Astrocyte of the spinal cord (primary cell): ENCODE results near the gene AP3B1.

Source experiments
- DNase-seq: peaks from one replicate; pipeline ENCODE4 v3.0.0; 2011; ENCODE audit warnings: low read depth, low spot score
- H3K4me3 ChIP-seq: 2 replicates; pipeline ENCODE4 v1.5.1; 2011; ENCODE audit warnings: low read depth, mild to moderate bottlenecking, low read length, moderate library complexity
- in situ Hi-C: cut with HindIII; loops from 2 replicates; pipeline ENCODE4 v1.10.0; 2017; ENCODE audit warnings: low sequenced_read_pairs
- TF ChIP-seq, protein P1 (sequence below): IDR thresholded peaks from 2 replicates; pipeline ENCODE4 v1.5.1; 2012; ENCODE audit warnings: low read depth, mild to moderate bottlenecking, low read length, inconsistent platforms

Gene AP3B1

DNA sequence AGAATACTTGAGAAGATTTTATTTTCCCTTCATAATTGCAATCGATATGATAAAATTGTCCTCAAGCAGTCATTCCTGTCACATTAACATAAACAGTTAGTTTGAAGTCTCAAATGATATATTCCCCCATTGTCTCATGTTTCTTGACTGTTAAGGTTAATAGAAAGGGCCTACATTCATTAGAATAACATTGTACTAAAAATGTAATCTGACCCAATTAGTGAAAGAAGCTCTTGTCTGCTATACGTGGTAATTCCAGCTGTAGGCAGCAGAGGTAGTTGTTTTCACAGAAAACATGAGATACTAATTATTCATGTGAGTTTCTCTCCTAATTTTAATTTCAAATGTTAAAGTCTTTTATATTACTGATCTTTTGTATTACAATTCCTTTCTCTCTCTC, 25.9 kb upstream of the AP3B1 start:
- in situ Hi-C loops, result no loop called here
- no peak overlapping the region for H3K4me3 ChIP-seq
- TF ChIP-seq, protein P1, sequence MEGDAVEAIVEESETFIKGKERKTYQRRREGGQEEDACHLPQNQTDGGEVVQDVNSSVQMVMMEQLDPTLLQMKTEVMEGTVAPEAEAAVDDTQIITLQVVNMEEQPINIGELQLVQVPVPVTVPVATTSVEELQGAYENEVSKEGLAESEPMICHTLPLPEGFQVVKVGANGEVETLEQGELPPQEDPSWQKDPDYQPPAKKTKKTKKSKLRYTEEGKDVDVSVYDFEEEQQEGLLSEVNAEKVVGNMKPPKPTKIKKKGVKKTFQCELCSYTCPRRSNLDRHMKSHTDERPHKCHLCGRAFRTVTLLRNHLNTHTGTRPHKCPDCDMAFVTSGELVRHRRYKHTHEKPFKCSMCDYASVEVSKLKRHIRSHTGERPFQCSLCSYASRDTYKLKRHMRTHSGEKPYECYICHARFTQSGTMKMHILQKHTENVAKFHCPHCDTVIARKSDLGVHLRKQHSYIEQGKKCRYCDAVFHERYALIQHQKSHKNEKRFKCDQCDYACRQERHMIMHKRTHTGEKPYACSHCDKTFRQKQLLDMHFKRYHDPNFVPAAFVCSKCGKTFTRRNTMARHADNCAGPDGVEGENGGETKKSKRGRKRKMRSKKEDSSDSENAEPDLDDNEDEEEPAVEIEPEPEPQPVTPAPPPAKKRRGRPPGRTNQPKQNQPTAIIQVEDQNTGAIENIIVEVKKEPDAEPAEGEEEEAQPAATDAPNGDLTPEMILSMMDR, result peak; percentile 60
- DNase-seq, result peak; percentile 45

DNA sequence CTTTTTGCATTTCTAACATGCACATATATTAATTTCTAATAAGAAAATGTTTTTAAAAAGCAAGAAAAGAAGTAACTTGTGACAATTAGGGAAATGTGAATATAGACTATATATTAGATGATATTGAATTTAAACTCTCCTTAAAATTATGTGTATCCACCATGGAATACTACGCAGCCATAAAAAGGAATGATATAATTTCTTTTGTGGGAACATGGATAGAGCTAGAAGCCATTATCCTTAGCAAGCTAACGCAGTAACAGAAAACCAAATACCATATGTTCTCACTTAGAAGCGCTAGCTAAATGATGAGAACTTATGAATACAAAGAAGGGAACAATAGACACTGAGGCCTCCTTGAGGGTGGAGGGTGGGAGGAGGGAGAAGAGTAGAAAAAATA, 23.8 kb upstream of the AP3B1 start:
- no peak overlapping the region for H3K4me3 ChIP-seq
- TF ChIP-seq, protein P1, result no peak
- in situ Hi-C loops, result no loop called here
- DNase-seq, result no peak

DNA sequence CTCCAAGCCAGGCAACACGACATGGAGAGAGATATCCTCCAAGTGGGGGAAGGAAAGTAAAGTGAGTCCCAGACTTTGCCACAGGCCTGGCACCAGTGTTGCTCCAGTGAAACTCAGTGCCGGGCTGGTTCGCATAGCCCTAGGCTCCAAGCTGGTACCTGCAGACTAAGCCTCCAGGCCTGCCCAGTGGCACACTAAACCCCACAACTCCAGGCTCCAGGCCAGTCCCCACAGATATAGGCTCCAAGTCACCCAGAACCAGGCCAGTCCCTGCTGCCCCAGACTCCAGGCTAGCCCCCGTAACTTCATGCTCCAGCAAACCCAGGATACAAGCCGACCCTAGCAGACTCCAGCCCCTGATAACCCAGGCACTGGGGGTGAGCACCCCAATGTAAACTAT, 23.0 kb upstream of the AP3B1 start:
- TF ChIP-seq, protein P1, result no peak
- in situ Hi-C loops, result no loop called here
- no peak for DNase-seq
- H3K4me3 ChIP-seq, result no peak overlapping the region

DNA sequence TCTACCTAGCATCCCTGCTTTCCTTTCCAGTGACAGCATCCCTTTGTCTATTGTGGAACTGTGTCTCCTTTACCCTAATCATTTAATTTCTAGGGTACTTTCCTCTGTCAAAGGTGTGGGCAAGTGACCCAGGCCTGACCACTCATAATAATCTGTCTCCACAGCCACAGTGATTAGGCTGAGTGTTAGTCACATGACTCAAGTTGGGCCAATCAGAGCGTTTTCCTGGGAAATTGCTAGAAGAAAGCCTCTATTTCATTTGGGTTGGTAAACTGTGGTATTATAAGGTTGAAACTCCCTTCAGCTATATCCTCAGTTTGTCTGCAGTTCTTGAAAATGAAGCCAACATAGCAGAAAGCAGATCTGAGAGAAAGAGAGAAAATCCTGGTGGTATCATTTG, 14.2 kb upstream of the AP3B1 start:
- in situ Hi-C loops, result no loop called here
- TF ChIP-seq, protein P1, result no peak
- DNase-seq, result no peak
- H3K4me3 ChIP-seq, result no peak overlapping the region

DNA sequence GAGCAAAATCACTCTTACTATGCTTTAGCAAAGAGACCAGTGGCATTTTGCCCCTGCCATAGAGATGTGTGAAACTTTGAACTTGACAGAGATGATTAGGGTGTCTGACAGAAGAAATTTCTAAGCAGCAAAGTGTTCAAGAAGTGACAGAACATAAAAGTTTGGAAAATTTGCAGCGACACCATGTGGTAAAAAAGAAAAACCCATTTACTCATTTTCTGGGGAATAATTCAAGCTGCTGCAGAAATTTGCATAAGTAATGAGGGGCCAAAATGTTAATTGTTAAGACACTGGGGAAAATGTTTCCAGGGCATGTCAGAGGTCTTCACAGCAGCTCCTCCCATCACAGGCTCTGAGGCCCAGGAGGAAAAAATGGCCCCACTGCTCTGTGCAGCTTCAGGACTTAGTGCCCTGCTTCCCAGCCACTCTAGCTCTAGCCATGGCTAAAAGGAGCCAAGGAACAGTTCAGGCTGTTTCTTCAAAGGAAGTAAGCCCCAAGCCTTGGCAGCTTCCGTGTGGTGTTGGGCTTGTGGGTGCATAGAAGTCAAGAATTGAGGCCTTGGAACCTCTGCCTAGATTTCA, 6.1 kb upstream of the AP3B1 start:
- TF ChIP-seq, protein P1, result peak; percentile 25
- in situ Hi-C loops, result no loop called here
- DNase-seq, result peak; percentile 23
- H3K4me3 ChIP-seq, result no peak overlapping the region

DNA sequence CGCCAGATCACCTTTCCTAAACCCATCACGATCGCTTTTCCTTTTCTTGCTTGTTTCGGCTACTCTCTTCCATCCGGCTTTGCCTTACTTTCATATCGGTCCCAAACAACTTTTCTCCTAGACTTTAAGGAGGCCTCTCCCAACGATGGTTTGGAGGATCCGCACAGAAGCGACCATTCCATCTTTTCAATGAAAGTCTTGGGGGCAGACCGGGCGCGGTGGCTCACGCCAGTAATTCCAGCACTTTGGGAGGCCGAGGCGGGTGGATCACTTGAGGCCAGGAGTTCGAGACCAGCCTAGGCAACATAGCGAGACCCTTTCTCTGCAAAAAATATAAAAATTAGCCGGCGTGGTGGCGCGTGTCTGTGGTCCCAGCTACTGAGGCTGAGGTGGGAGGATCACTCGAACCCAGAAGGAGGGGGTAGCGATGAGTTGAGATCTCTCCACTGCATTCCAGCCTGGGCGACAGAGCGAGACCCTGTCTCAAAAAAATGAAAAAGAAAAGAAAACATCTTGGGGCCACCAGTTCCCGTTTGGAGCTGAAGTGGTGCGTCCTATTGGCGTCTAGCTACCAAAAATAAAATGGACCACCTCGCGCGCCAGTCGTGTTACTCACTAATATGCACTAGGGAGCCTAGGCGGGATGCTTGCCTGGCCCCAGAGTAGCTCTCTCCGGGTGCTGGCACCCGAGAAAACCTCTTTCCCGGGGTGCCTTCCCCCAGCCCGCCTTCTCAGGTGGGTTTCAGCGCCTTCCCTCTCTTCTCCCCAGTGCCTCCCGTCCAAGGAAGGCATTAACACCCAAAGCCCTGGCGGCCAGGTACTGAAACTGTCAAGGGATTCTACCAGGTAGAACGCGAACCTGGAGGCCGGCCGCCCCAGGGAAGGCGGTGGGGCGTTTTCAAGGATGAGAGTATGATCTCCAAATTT, 800 bp upstream of the AP3B1 start:
- in situ Hi-C loops, result no loop called here
- H3K4me3 ChIP-seq, result peak overlapping the region; percentile 97
- TF ChIP-seq, protein P1, result peak; percentile 40
- no peak for DNase-seq
